K562 (cell line): Measurements from ENCODE around the gene PPP1R36. TPM values are rescaled to one million over a fixed set of nuclear protein-coding genes. Genes with fewer than 3 reads are reported as not detected.

Experiments used
- ATAC-seq: fragments of 200-7000 bp; cut with Tn5 transposase; 3 replicates; pipeline ENCODE4 v1.9.1; 2020; ENCODE audit warnings: moderate library complexity
- BruUV-seq: library from RNA; stranded (reverse); fragments of 400-500 nt; replicated peaks from 2 replicates; lab custom pipeline; 2021; lab: Mats Ljungman, UMichigan
- CTCF ChIA-PET: fragments of 300-600 bp; formaldehyde crosslinking; extraction: SDS; loops from one replicate; lab custom pipeline; 2021; ENCODE audit warnings: low intra/inter-chr PET ratio; lab: Yijun Ruan, JAX
- POLR2A ChIA-PET: fragments of 300-600, 350-650 bp; sonication (Branson Sonifier 250); formaldehyde crosslinking; extraction: SDS; loops from one replicate; lab custom pipeline; 2021; ENCODE audit warnings: antibody characterized with exemption, inconsistent platforms; lab: Yijun Ruan, JAX
- DNase-seq, 4 experiments: peaks; one replicate each; pipeline versions ENCODE4 v3.0.0 to v3.0.0-alpha.2; 2011 to 2018; ENCODE audit warnings: low spot score in 3 of 4, mixed read lengths in 3 of 4; ENCODE audit errors: extremely low read depth in 1 of 4
- FAIRE-seq: peaks from 2 replicates; lab custom pipeline; 2011; peaks lifted over from hg19 to GRCh38; lab: Jason Lieb, UNC
- H2AFZ ChIP-seq: 2 replicates; pipeline ENCODE4 v1.6.0; 2011; ENCODE audit warnings: low read depth, low read length, control low read depth, inconsistent platforms
- H3K27ac ChIP-seq: fragments of 200-600 bp; 3 replicates; pipeline ENCODE4 v1.8.0; 2011; ENCODE audit warnings: low read depth, mild to moderate bottlenecking, control low read depth, inconsistent platforms, low read length, moderate library complexity, mixed read lengths; ENCODE audit errors: extremely low read depth
- H3K27me3 ChIP-seq, 2 experiments: fragments of 300-600 bp in 1 of 2; 2 replicates in 1 of 2; 3 replicates in 1 of 2; pipeline versions ENCODE4 v1.6.0 to v1.8.0; 2011; ENCODE audit warnings: inconsistent platforms in 2 of 2, low read length in 2 of 2, mild to moderate bottlenecking in 1 of 2, mixed read lengths in 1 of 2, moderate library complexity in 1 of 2; ENCODE audit not compliant: control insufficient read depth in 2 of 2, insufficient read depth in 2 of 2
- H3K36me3 ChIP-seq: fragments of 300-600 bp; 3 replicates; pipeline ENCODE4 v1.8.0; 2011; ENCODE audit warnings: mild to moderate bottlenecking, low read length, inconsistent platforms; ENCODE audit not compliant: control insufficient read depth, insufficient read depth
- H3K4me1 ChIP-seq, 2 experiments: fragments of 200-600 bp in 1 of 2; replicated peaks in 1 of 2; 2 replicates in 1 of 2; 3 replicates in 1 of 2; pipeline versions ENCODE4 v1.5.1 to v1.8.0; 2011; ENCODE audit warnings: inconsistent platforms in 2 of 2, low read length in 2 of 2, mild to moderate bottlenecking in 1 of 2, mixed read lengths in 1 of 2, moderate library complexity in 1 of 2; ENCODE audit not compliant: control insufficient read depth in 2 of 2, insufficient read depth in 2 of 2
- H3K4me2 ChIP-seq: 2 replicates; pipeline ENCODE4 v1.6.1; 2011; ENCODE audit warnings: low read length, control low read depth, inconsistent platforms, mixed read lengths; ENCODE audit not compliant: insufficient read depth
- H3K4me3 ChIP-seq: fragments of 200-600 bp; sonication (generic), shearing (Covaris generic); 2 replicates; pipeline ENCODE4 v1.5.1; 2016; ENCODE audit warnings: control low read depth, inconsistent platforms
- H3K79me2 ChIP-seq: fragments of 200-600 bp; 3 replicates; pipeline ENCODE4 v1.8.0; 2011; ENCODE audit warnings: low read length, inconsistent platforms; ENCODE audit not compliant: control insufficient read depth, insufficient read depth
- H3K9ac ChIP-seq, 2 experiments: 2 replicates each; pipeline versions ENCODE4 v1.6.0 to v1.6.1; 2011; ENCODE audit warnings: low read depth in 2 of 2, low read length in 2 of 2, control low read depth in 1 of 2, inconsistent platforms in 1 of 2, mild to moderate bottlenecking in 1 of 2, mixed read lengths in 1 of 2; ENCODE audit not compliant: insufficient read depth in 1 of 2
- H3K9me1 ChIP-seq: one replicate; pipeline ENCODE4 v1.6.0; 2011; ENCODE audit warnings: inconsistent platforms, mild to moderate bottlenecking, low read length, moderate library complexity; ENCODE audit not compliant: control insufficient read depth, insufficient read depth
- H3K9me3 ChIP-seq: replicated peaks from 2 replicates; pipeline ENCODE4 v1.5.1; 2011; ENCODE audit warnings: low read depth, low read length, inconsistent platforms; ENCODE audit not compliant: control insufficient read depth, insufficient read depth
- H4K20me1 ChIP-seq: replicated peaks from 2 replicates; pipeline ENCODE4 v1.6.1; 2011; ENCODE audit warnings: low read length, inconsistent platforms, mixed read lengths; ENCODE audit not compliant: control insufficient read depth, insufficient read depth
- ATF1 ChIP-seq, 2 experiments: fragments of 450-650 bp in 1 of 2; IDR thresholded peaks; 2 replicates each; pipeline ENCODE4 v1.6.1; 2016; ENCODE audit warnings: missing compliant biosample characterization in 1 of 2, missing genetic modification characterization in 1 of 2
- EGR1 ChIP-seq: fragments of 450-650 bp; conservative IDR thresholded peaks from 2 replicates; pipeline ENCODE4 v1.6.1; 2017; ENCODE audit warnings: mild to moderate bottlenecking
- ESRRA ChIP-seq: fragments of 450-650 bp; IDR thresholded peaks from 2 replicates; pipeline ENCODE4 v1.6.1; 2014; ENCODE audit warnings: low read depth, mild to moderate bottlenecking, moderate library complexity, borderline replicate concordance
- KLF6 ChIP-seq: fragments of 250-450 bp; sonication (Bioruptor Pico); IDR thresholded peaks from 2 replicates; pipeline ENCODE4 v1.4.0; 2020; ENCODE audit warnings: mild to moderate bottlenecking, moderate library complexity, borderline replicate concordance
- MIER1 ChIP-seq: fragments of 450-650 bp; IDR thresholded peaks from 2 replicates; pipeline ENCODE4 v1.6.1; 2016; ENCODE audit warnings: antibody characterized with exemption, mild to moderate bottlenecking, low read depth
- YY1 ChIP-seq, 3 experiments: IDR thresholded peaks; 2 replicates each; pipeline ENCODE4 v1.6.1; 2011; ENCODE audit warnings: low read length in 2 of 3, mild to moderate bottlenecking in 2 of 3, moderate library complexity in 2 of 3, borderline replicate concordance in 1 of 3, control low read depth in 1 of 3, low read depth in 1 of 3; ENCODE audit not compliant: insufficient read depth in 3 of 3, insufficient replicate concordance in 2 of 3, control insufficient read depth in 1 of 3, insufficient read length in 1 of 3; ENCODE audit errors: extremely low read depth in 1 of 3
- ZNF133 ChIP-seq: fragments of 250-450 bp; sonication (Bioruptor Pico); IDR thresholded peaks from 2 replicates; pipeline ENCODE4 v1.4.0; 2020; ENCODE audit warnings: mild to moderate bottlenecking
- WGBS: fragments of 100-300 bp; shearing (Covaris generic); methylation state at CpG from one replicate; pipeline ENCODE4 v1.1.6; 2016; ENCODE audit warnings: low coverage, mixed read lengths; ENCODE audit not compliant: insufficient coverage; ENCODE audit errors: missing lambda C conversion rate; 5-methylcytosine and 5-hydroxymethylcytosine counted together
- in situ Hi-C: fragments of 300-500 bp; cut with MboI; formaldehyde crosslinking; loops from 4 replicates; pipeline ENCODE4 v1.15.0; 2018; ENCODE audit warnings: inconsistent platforms, mixed read lengths
- intact Hi-C: fragments of 100-400 bp; cut with micrococcal nuclease; formaldehyde crosslinking; loops from 2 replicates; pipeline ENCODE4 v1.14.2; 2022
- polyA plus RNA-seq, 8 experiments: library from polyadenylated mRNA; depleted of rRNA in 4 of 8; stranded (reverse) in 5 of 8; unstranded in 3 of 8; fragments of >200 nt; fragmentation: Nextera tagmentation in 2 of 8; fragmentation: Illumina TruSeq in 1 of 8; extraction: Ambion mirVana in 2 of 8; extraction: Trizol in 1 of 8; gene quantifications; 2 replicates each; pipeline versions ENCODE4 v1.2.1 to v1.2.3, GENCODE V29; 2011 to 2014; ENCODE audit warnings: inconsistent platforms in 1 of 8, missing spikeins in 1 of 8
- total RNA-seq, 7 experiments: library from RNA; depleted of rRNA in 6 of 7; stranded (reverse); fragments of >200 nt in 6 of 7; fragmentation: Illumina TruSeq in 2 of 7; extraction: Trizol in 2 of 7; gene quantifications; 2 replicates each; pipeline versions ENCODE4 v1.2.1 to v1.2.3, GENCODE V29; 2011 to 2021; ENCODE audit warnings: low replicate concordance in 1 of 7
- TF ChIP-seq, protein P1 (sequence below): fragments of 250-450 bp; sonication (Bioruptor Pico); IDR thresholded peaks from 2 replicates; pipeline ENCODE4 v1.8.0; 2021; ENCODE audit warnings: mild to moderate bottlenecking, moderate library complexity
- TF ChIP-seq, protein P2 (sequence below): fragments of 200-600 bp; sonication (generic); IDR thresholded peaks from one replicate; pipeline ENCODE4 v1.6.1; 2012; ENCODE audit warnings: mild to moderate bottlenecking, low read depth, low read length, inconsistent platforms

PPP1R36 gene
- total and polyA plus RNA-seq, 9 of the 15 experiments (the other 6 are each of a cell fraction or from before 2014, with no cell fraction given), result 0.29 TPM; not detected in 8

DNA sequence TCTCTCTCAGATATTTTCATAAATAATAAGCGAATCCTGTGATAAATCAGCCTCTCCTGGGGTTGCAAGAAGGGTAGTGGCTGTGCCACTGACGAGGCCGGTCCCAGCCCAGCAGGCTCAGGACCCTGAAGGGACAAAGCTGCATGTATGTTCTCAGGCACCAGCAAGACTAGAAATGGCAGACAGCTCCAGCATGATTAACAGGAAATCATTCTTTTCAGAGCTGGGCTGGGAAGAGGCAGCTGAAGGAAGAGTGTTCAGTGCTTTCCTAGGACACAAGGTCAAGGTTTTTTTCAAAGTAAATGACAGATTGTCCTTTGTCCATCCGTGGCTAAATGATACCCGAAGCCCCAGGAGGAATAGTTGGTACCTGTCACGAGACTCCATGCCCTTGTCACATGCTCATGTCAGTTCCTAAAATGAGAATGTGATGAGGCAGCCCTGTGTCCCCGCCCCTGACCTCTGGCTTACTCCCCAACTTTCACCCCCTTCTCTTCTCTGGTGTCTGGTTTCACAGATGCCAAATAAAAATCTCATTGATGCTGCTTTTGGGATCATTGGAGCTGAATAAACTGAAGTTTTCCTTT lies 65.1 kb downstream of the PPP1R36 start:
- H3K79me2 ChIP-seq, result no peaks in the 10 kb centered on the region
- intact Hi-C loops (no loop called here), in situ Hi-C loops (no loop called here)
- no peak overlapping the region for H3K9ac ChIP-seq
- H3K36me3 ChIP-seq, result no peaks in the 10 kb centered on the region
- CTCF ChIA-PET, result no interaction called here
- H3K27ac ChIP-seq, result no peak overlapping the region
- no TSS peak for BruUV-seq
- H4K20me1 ChIP-seq, result no peaks in the 10 kb centered on the region
- no peaks in the 10 kb centered on the region for H3K9me3 ChIP-seq
- POLR2A ChIA-PET, result no interaction called here
- no peak overlapping the region for H2AFZ ChIP-seq
- H3K27me3 ChIP-seq, result peaks cover 4% of the 10 kb centered on the region in 2 experiments; a peak in 3 of 5 replicates
- no peak overlapping the region for H3K4me3 ChIP-seq
- 2% methylated on average over 6 of the region's 7 CpGs for WGBS
- DNase-seq, result no peak
- FAIRE-seq, result no peak
- no peak overlapping the region for H3K4me2 ChIP-seq
- no peaks in the 10 kb centered on the region for H3K4me1 ChIP-seq
- H3K9me1 ChIP-seq, result no peaks in the 10 kb centered on the region
- no peak for ATAC-seq
- no peak for TF ChIP-seq KLF6 (CRISPR knock-in tag)
- TF ChIP-seq ATF1 (CRISPR knock-in tag; IDR thresholded peaks at IDR 0.05), result no peak
- TF ChIP-seq ATF1 (tag; IDR thresholded peaks at IDR 0.05), result no peak
- TF ChIP-seq, protein P1, sequence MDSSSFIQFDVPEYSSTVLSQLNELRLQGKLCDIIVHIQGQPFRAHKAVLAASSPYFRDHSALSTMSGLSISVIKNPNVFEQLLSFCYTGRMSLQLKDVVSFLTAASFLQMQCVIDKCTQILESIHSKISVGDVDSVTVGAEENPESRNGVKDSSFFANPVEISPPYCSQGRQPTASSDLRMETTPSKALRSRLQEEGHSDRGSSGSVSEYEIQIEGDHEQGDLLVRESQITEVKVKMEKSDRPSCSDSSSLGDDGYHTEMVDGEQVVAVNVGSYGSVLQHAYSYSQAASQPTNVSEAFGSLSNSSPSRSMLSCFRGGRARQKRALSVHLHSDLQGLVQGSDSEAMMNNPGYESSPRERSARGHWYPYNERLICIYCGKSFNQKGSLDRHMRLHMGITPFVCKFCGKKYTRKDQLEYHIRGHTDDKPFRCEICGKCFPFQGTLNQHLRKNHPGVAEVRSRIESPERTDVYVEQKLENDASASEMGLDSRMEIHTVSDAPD (CRISPR knock-in tag), result no peak
- TF ChIP-seq ESRRA, result no peak
- TF ChIP-seq, protein P2, sequence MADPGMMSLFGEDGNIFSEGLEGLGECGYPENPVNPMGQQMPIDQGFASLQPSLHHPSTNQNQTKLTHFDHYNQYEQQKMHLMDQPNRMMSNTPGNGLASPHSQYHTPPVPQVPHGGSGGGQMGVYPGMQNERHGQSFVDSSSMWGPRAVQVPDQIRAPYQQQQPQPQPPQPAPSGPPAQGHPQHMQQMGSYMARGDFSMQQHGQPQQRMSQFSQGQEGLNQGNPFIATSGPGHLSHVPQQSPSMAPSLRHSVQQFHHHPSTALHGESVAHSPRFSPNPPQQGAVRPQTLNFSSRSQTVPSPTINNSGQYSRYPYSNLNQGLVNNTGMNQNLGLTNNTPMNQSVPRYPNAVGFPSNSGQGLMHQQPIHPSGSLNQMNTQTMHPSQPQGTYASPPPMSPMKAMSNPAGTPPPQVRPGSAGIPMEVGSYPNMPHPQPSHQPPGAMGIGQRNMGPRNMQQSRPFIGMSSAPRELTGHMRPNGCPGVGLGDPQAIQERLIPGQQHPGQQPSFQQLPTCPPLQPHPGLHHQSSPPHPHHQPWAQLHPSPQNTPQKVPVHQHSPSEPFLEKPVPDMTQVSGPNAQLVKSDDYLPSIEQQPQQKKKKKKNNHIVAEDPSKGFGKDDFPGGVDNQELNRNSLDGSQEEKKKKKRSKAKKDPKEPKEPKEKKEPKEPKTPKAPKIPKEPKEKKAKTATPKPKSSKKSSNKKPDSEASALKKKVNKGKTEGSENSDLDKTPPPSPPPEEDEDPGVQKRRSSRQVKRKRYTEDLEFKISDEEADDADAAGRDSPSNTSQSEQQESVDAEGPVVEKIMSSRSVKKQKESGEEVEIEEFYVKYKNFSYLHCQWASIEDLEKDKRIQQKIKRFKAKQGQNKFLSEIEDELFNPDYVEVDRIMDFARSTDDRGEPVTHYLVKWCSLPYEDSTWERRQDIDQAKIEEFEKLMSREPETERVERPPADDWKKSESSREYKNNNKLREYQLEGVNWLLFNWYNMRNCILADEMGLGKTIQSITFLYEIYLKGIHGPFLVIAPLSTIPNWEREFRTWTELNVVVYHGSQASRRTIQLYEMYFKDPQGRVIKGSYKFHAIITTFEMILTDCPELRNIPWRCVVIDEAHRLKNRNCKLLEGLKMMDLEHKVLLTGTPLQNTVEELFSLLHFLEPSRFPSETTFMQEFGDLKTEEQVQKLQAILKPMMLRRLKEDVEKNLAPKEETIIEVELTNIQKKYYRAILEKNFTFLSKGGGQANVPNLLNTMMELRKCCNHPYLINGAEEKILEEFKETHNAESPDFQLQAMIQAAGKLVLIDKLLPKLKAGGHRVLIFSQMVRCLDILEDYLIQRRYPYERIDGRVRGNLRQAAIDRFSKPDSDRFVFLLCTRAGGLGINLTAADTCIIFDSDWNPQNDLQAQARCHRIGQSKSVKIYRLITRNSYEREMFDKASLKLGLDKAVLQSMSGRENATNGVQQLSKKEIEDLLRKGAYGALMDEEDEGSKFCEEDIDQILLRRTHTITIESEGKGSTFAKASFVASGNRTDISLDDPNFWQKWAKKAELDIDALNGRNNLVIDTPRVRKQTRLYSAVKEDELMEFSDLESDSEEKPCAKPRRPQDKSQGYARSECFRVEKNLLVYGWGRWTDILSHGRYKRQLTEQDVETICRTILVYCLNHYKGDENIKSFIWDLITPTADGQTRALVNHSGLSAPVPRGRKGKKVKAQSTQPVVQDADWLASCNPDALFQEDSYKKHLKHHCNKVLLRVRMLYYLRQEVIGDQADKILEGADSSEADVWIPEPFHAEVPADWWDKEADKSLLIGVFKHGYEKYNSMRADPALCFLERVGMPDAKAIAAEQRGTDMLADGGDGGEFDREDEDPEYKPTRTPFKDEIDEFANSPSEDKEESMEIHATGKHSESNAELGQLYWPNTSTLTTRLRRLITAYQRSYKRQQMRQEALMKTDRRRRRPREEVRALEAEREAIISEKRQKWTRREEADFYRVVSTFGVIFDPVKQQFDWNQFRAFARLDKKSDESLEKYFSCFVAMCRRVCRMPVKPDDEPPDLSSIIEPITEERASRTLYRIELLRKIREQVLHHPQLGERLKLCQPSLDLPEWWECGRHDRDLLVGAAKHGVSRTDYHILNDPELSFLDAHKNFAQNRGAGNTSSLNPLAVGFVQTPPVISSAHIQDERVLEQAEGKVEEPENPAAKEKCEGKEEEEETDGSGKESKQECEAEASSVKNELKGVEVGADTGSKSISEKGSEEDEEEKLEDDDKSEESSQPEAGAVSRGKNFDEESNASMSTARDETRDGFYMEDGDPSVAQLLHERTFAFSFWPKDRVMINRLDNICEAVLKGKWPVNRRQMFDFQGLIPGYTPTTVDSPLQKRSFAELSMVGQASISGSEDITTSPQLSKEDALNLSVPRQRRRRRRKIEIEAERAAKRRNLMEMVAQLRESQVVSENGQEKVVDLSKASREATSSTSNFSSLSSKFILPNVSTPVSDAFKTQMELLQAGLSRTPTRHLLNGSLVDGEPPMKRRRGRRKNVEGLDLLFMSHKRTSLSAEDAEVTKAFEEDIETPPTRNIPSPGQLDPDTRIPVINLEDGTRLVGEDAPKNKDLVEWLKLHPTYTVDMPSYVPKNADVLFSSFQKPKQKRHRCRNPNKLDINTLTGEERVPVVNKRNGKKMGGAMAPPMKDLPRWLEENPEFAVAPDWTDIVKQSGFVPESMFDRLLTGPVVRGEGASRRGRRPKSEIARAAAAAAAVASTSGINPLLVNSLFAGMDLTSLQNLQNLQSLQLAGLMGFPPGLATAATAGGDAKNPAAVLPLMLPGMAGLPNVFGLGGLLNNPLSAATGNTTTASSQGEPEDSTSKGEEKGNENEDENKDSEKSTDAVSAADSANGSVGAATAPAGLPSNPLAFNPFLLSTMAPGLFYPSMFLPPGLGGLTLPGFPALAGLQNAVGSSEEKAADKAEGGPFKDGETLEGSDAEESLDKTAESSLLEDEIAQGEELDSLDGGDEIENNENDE, result no peak
- TF ChIP-seq EGR1, result no peak
- no peak for TF ChIP-seq MIER1
- no peak for TF ChIP-seq ZNF133 (CRISPR knock-in tag)
- no peak for TF ChIP-seq YY1 (IDR thresholded peaks at IDR 0.05; ENCODE audit: borderline replicate concordance in 1 of 3, control insufficient read depth in 1 of 3, extremely low read depth in 1 of 3, insufficient read depth in 3 of 3, insufficient read length in 1 of 3, insufficient replicate concordance in 2 of 3, low read depth in 1 of 3, low read length in 2 of 3)
